SH-SY5Y (cell line): ENCODE measurements around the gene UBAP1.

Experiments
- GATA2 ChIP-seq: IDR thresholded peaks from 2 replicates; pipeline ENCODE4 v1.6.1; 2011; ENCODE audit warnings: mild to moderate bottlenecking, low read depth, low read length
- GATA3 ChIP-seq: IDR thresholded peaks from 2 replicates; pipeline ENCODE4 v1.6.1; 2011; ENCODE audit warnings: low read depth, mild to moderate bottlenecking, low read length, moderate library complexity

DNA sequence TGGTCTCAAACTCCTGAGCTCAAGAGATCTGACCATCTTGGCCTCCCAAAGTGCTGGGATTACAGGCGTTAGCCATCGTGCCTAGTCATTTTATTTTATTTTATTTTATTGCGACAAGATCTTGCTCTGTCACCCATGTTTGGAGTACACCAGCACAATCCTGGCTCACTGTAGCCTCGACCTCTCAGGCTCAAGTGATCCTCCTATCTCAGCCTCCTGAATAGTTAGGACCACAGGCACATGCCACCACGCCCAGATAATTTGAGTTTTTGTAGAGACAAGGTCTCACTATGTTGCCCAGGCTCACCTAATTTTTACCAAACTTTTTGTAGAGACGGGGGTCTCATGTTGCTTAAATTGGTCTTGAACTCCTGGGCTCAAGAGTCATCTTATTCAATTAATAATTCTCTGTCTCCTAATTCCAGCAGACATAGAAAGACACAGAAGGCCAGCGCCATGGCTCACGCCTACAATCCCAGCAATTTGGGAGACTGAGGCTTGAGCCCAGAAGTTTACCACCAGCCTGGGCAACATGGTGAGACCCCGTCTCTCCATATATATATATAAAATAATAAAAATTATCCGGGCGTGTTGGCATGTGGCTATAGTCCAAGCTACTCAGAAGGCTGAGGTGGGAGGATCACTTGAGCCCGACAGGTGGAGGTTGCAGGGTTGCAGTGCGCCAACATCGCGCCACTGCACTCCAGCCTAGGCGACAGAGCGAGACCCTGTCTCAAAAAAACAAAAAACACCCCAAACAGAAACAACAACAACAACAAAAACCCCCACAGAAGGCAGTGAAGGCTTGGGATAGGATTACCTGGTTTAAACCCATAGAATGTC, 1.0 kb upstream of the UBAP1 start:
- TF ChIP-seq GATA3, result no peak
- no peak for TF ChIP-seq GATA2
